LNCaP clone FGC (cell line): Measurements from ENCODE around the gene GALNT9.
A peak's percentile ranks its signal among the peaks of the same experiment; 100 is the strongest.

Experiments
- DNase-seq: peaks from one replicate; pipeline ENCODE4 v3.0.0-alpha.2; 2011; ENCODE audit warnings: low read depth
- H3K4me3 ChIP-seq: 2 replicates; pipeline ENCODE4 v1.5.1; 2011; ENCODE audit warnings: mild to moderate bottlenecking, low read depth, low read length, control low read depth
- TF ChIP-seq, protein P1 (sequence below): IDR thresholded peaks from 2 replicates; pipeline ENCODE4 v1.5.1; 2012; ENCODE audit warnings: mild to moderate bottlenecking; ENCODE audit not compliant: control insufficient read depth, insufficient read depth; ENCODE audit errors: extremely low read depth

GALNT9 gene

GRCh38 chr12:132282950-132283771, 46.2 kb downstream of the GALNT9 start:
- DNase-seq, result no peak
- TF ChIP-seq, protein P1, sequence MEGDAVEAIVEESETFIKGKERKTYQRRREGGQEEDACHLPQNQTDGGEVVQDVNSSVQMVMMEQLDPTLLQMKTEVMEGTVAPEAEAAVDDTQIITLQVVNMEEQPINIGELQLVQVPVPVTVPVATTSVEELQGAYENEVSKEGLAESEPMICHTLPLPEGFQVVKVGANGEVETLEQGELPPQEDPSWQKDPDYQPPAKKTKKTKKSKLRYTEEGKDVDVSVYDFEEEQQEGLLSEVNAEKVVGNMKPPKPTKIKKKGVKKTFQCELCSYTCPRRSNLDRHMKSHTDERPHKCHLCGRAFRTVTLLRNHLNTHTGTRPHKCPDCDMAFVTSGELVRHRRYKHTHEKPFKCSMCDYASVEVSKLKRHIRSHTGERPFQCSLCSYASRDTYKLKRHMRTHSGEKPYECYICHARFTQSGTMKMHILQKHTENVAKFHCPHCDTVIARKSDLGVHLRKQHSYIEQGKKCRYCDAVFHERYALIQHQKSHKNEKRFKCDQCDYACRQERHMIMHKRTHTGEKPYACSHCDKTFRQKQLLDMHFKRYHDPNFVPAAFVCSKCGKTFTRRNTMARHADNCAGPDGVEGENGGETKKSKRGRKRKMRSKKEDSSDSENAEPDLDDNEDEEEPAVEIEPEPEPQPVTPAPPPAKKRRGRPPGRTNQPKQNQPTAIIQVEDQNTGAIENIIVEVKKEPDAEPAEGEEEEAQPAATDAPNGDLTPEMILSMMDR, result no peak
- H3K4me3 ChIP-seq, result no peak overlapping the region

DNA sequence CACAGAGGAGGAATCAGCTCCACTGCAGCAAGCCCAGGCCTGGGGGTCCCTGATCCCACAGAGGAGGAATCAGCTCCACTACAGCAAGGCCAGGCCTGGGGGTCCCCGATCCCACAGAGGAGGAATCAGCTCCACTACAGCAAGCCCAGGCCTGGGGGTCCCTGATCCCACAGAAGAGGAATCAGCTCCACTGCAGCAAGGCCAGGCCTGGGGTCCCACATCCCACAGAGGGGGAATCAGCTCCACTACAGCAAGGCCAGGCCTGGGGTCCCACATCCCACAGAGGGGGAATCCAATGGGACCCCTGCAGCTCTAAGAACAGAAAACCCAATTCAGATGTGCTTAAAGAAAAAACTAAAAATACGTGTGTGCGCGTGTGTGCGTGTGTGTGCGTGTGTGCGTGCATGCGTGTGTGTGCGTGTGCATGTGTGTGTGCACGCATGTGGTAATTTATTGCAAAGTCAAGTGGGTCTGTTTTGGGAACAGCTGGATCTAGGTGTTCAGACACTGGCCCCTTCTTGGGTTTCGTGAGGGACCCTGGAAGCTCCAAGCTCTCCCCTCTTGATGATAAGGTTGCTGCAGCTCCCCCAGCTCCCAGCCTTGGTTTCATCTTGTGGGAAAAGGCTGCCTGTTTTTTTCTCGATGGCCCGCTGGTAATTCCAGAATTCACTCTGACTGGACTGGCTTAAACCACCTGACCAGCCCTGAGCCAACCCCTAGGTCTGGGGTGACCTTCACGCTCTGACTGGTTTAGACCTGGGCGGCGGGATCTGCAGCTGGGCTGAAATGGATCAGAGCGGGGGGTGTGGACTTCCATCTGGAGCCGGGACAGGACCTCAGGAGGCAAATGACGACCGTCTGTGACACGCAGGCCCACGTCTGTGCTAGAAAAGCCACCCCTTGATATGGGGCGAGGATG, 47.1 kb downstream of the GALNT9 start:
- TF ChIP-seq, protein P1, result no peak
- no peak for DNase-seq
- no peak overlapping the region for H3K4me3 ChIP-seq

GRCh38 chr12:132281038-132281437, 48.4 kb downstream of the GALNT9 start:
- no peak for DNase-seq
- no peak overlapping the region for H3K4me3 ChIP-seq
- TF ChIP-seq, protein P1, result no peak

DNA sequence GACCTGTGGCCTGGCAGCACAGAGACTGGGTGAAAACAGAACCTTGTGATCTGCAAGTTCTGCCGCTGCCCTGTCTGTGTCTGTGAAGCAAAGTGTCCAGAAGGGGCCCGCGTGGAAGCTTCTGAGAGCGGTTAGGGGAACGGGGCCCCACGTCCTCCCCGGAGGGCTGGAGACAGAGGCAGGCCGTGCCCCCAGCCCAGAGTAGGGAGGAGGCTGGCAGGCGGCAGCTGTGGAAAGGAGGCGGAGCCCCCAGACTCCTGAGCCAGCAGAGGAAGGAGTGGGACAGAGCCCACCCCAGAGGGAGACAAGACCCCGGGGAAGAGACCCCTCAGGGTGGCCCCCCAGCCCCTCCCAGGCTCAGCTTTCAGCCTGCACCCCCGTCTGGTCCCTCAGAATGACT, 49.0 kb downstream of the GALNT9 start:
- TF ChIP-seq, protein P1, result no peak
- DNase-seq, result no peak
- H3K4me3 ChIP-seq, result no peak overlapping the region

- TF ChIP-seq, protein P1, result peak; percentile 31
- DNase-seq, result no peak
- no peak overlapping the region for H3K4me3 ChIP-seq
Observed at GRCh38 chr12:132279930-132280329, 49.5 kb downstream of the GALNT9 start.

- no peak for DNase-seq
- TF ChIP-seq, protein P1, result no peak
- no peak overlapping the region for H3K4me3 ChIP-seq
Observed at GRCh38 chr12:132279184-132279889, 50.1 kb downstream of the GALNT9 start.
